T-helper 2 cell treated with Interferon-gamma antibody and Interleukin-4, amounts not matched to agents 5 μg/mL and 100 μg/mL, for 36 hours (primary cell): Measurements from ENCODE around the gene GLTPD2.

ENCODE experiments used
- DNase-seq: peaks from one replicate; pipeline ENCODE4 v3.0.0; 2021; ENCODE audit warnings: low spot score
- H3K27ac Mint-ChIP-seq: one replicate; pipeline ENCODE4 v1.8.0; 2021; ENCODE audit warnings: mild to moderate bottlenecking, mixed read lengths
- H3K27me3 Mint-ChIP-seq: one replicate; pipeline ENCODE4 v1.8.0; 2021; ENCODE audit warnings: low read depth, mixed read lengths
- H3K36me3 Mint-ChIP-seq: one replicate; pipeline ENCODE4 v1.8.0; 2021; ENCODE audit warnings: low read depth, mixed read lengths
- H3K4me1 Mint-ChIP-seq: one replicate; pipeline ENCODE4 v1.8.0; 2021; ENCODE audit warnings: low read depth, mixed read lengths
- H3K4me3 Mint-ChIP-seq: one replicate; pipeline ENCODE4 v1.8.0; 2022; ENCODE audit warnings: mild to moderate bottlenecking, moderate library complexity, mixed read lengths
- H3K9me3 Mint-ChIP-seq: one replicate; pipeline ENCODE4 v1.8.0; 2021; ENCODE audit warnings: mixed read lengths

Gene GLTPD2

GRCh38 chr17:4785311-4786105 is 3.3 kb upstream of the GLTPD2 start:
- Mint-ChIP-seq H3K27ac (no peak overlapping the region), H3K27me3 (peaks cover 67% of the 10 kb centered on the region), H3K4me3 (peak overlapping the region; percentile 34), H3K4me1 (peaks cover 18% of the 10 kb centered on the region), H3K9me3 (no peaks in the 10 kb centered on the region), H3K36me3 (peaks cover 3% of the 10 kb centered on the region)
- no peak for DNase-seq

GRCh38 chr17:4786106-4786511 is 2.7 kb upstream of the GLTPD2 start, which contains the start of gene VMO1:
Gene VMO1, minus strand, starts transcription at chr17:4786364. Its CDS starts 12 bp downstream, at chr17:4786352.
- no peak within 1 kb of the TSS for H3K27ac Mint-ChIP-seq
- peak within 1 kb of the TSS; percentile 34 for H3K4me3 Mint-ChIP-seq
- DNase-seq, result no peak
- no peaks in the 10 kb centered on the region for H3K9me3 Mint-ChIP-seq
- peaks cover 3% of the 10 kb centered on the region for H3K36me3 Mint-ChIP-seq
- H3K4me1 Mint-ChIP-seq, result peaks cover 22% of the 10 kb centered on the region
- peaks cover 62% of the 10 kb centered on the region for H3K27me3 Mint-ChIP-seq

DNA sequence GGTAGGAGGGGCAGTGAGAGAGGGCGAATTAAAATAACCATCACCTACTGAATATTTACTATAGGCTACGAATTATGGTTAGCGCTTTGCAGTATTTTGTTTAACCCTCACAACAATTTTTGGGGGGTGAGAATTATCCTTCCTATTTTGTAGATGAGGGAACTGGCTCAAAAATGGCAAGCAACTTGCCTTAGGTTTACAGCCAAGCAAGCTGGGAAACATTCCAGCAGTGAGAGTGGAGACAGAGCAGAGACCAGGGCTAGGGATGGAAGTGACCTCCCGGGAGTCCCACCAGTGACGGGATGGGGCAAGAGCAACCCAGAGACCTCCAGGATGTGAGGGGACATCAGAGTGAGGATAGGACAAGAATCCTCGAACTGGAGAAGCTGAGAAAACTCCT is 2.2 kb upstream of the GLTPD2 start:
- Mint-ChIP-seq H3K4me1 (peaks cover 23% of the 10 kb centered on the region), H3K27ac (no peak overlapping the region), H3K36me3 (peaks cover 3% of the 10 kb centered on the region), H3K9me3 (no peaks in the 10 kb centered on the region), H3K27me3 (peaks cover 62% of the 10 kb centered on the region), H3K4me3 (no peak overlapping the region)
- no peak for DNase-seq

- peaks cover 3% of the 10 kb centered on the region for H3K36me3 Mint-ChIP-seq
- H3K9me3 Mint-ChIP-seq, result no peaks in the 10 kb centered on the region
- H3K4me3 Mint-ChIP-seq, result peak overlapping the region; percentile 61
- H3K27ac Mint-ChIP-seq, result no peak overlapping the region
- no peak for DNase-seq
- peaks cover 52% of the 10 kb centered on the region for H3K27me3 Mint-ChIP-seq
- peaks cover 22% of the 10 kb centered on the region for H3K4me1 Mint-ChIP-seq
Measured at GRCh38 chr17:4788159-4788806, 481 bp upstream of the GLTPD2 start.

GRCh38 chr17:4789701-4789950 is 862 bp downstream of the GLTPD2 start:
- Mint-ChIP-seq H3K4me3 (peak overlapping the region; percentile 73), H3K27me3 (peaks cover 39% of the 10 kb centered on the region), H3K27ac (peak overlapping the region; percentile 68), H3K36me3 (peaks cover 3% of the 10 kb centered on the region), H3K4me1 (peaks cover 25% of the 10 kb centered on the region), H3K9me3 (no peaks in the 10 kb centered on the region)
- no peak for DNase-seq

- H3K36me3 Mint-ChIP-seq, result peaks cover 3% of the 10 kb centered on the region
- peaks cover 36% of the 10 kb centered on the region for H3K27me3 Mint-ChIP-seq
- peak overlapping the region; percentile 95 for H3K27ac Mint-ChIP-seq
- H3K4me1 Mint-ChIP-seq, result peaks cover 25% of the 10 kb centered on the region
- peak; percentile 88 for DNase-seq
- H3K4me3 Mint-ChIP-seq, result peak overlapping the region; percentile 85
- H3K9me3 Mint-ChIP-seq, result no peaks in the 10 kb centered on the region
Measured at GRCh38 chr17:4789951-4790704, 1.4 kb downstream of the GLTPD2 start.

DNA sequence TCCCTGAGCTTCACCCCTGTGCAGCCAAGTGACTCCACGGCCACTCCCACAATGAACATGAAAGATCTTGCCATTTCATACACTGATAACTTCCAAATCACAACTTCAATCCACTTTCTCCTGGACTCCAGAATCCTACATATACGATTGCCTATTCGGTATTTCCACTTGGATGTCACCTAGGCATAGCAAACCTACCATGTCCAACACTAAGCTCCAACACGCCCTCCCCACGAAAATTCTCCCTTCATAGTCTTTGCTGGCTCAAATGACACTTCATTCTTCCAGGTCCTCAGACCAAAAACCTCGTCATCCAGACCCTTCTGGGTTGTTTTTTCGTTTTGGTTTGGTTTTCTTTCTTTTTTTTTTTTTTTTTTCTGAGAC is 1.9 kb downstream of the GLTPD2 start:
- Mint-ChIP-seq H3K36me3 (peaks cover 3% of the 10 kb centered on the region), H3K27ac (peak overlapping the region; percentile 95), H3K4me1 (peaks cover 25% of the 10 kb centered on the region), H3K27me3 (peaks cover 30% of the 10 kb centered on the region), H3K4me3 (peak overlapping the region; percentile 85), H3K9me3 (no peaks in the 10 kb centered on the region)
- DNase-seq, result no peak

GRCh38 chr17:4795168-4795567 is 6.4 kb downstream of the GLTPD2 start:
- Mint-ChIP-seq H3K9me3 (no peaks in the 10 kb centered on the region), H3K4me3 (peak overlapping the region; percentile 100), H3K27ac (peak overlapping the region; percentile 95), H3K27me3 (no peaks in the 10 kb centered on the region), H3K4me1 (peaks cover 20% of the 10 kb centered on the region), H3K36me3 (peaks cover 18% of the 10 kb centered on the region)
- no peak for DNase-seq

DNA sequence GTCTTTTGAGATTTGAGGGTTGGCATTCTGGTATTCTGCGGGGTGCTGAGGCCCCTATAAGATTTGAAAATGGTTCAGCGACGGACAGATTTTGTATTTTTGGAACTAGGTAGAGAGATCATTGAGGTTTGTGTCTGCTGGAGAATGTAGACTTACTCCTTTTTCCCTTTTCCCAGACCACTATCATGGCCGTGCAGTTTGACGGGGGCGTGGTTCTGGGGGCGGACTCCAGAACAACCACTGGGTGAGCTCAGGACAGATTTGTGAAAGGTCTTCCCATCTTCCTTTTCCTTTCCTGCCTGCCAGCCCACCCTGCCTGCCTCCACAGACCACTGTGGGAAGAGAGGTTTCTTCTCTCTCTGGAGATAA is 7.8 kb downstream of the GLTPD2 start:
- Mint-ChIP-seq H3K4me1 (peaks cover 11% of the 10 kb centered on the region), H3K36me3 (peaks cover 18% of the 10 kb centered on the region), H3K4me3 (peak overlapping the region; percentile 100), H3K27ac (peak overlapping the region; percentile 95), H3K9me3 (no peaks in the 10 kb centered on the region), H3K27me3 (no peaks in the 10 kb centered on the region)
- no peak for DNase-seq

GRCh38 chr17:4800462-4801196 is 11.9 kb downstream of the GLTPD2 start:
- H3K9me3 Mint-ChIP-seq, result no peaks in the 10 kb centered on the region

GRCh38 chr17:4802228-4802627 is 13.5 kb downstream of the GLTPD2 start, which contains the start of gene C17orf114:
Gene C17orf114, minus strand, starts transcription at chr17:4802328.
- Mint-ChIP-seq H3K4me1 (peaks cover 6% of the 10 kb centered on the region), H3K36me3 (peaks cover 13% of the 10 kb centered on the region), H3K4me3 (no peak within 1 kb of the TSS), H3K27me3 (no peaks in the 10 kb centered on the region), H3K27ac (no peak within 1 kb of the TSS), H3K9me3 (no peaks in the 10 kb centered on the region)
- no peak for DNase-seq

More at GRCh38 chr17:4800462-4801196, 11.9 kb downstream of the GLTPD2 start:
- Mint-ChIP-seq H3K27ac (no peak overlapping the region), H3K4me3 (no peak overlapping the region), H3K27me3 (no peaks in the 10 kb centered on the region), H3K36me3 (peaks cover 18% of the 10 kb centered on the region), H3K4me1 (peaks cover 5% of the 10 kb centered on the region)
- no peak for DNase-seq

DNA sequence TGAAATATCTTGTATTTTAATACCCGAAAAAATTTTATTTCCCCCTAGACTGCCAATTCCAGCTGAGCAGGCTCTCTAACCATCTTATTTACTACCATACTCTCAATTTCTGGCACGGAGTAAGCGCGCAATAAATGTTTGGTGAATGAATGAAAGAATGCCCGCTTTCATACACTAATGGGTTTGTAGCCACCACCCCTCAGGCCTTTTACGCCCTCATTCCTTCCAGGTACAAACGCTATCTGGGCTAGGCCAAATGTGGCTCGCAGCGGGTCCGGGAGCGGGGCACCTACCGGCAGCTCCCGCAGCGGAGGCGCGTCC is 17.7 kb downstream of the GLTPD2 start:
- peak overlapping the region; percentile 75 for H3K4me3 Mint-ChIP-seq
- peaks cover 6% of the 10 kb centered on the region for H3K36me3 Mint-ChIP-seq
- H3K4me1 Mint-ChIP-seq, result peaks cover 8% of the 10 kb centered on the region
- no peaks in the 10 kb centered on the region for H3K27me3 Mint-ChIP-seq
- H3K9me3 Mint-ChIP-seq, result no peaks in the 10 kb centered on the region
- H3K27ac Mint-ChIP-seq, result no peak overlapping the region
- DNase-seq, result no peak

- Mint-ChIP-seq H3K4me3 (peak within 1 kb of the TSS; percentile 75), H3K9me3 (no peaks in the 10 kb centered on the region), H3K36me3 (peaks cover 6% of the 10 kb centered on the region), H3K27ac (peak within 1 kb of the TSS; percentile 60), H3K27me3 (no peaks in the 10 kb centered on the region), H3K4me1 (peaks cover 8% of the 10 kb centered on the region)
- peak; percentile 92 for DNase-seq
Measured at GRCh38 chr17:4806777-4807604, 18.2 kb downstream of the GLTPD2 start, which contains the start of gene PLD2. Gene PLD2, plus strand, starts transcription at chr17:4807152. Its CDS starts 621 bp downstream, at chr17:4807773.
